HG03565 (cell line): ENCODE results near the gene ABCB10.
"Not testable (repeated sequence)": the region's sequence is repeated elsewhere in the genome, so short reads cannot be mapped to it uniquely, and the experiment has no call there.

Experiments
- ATAC-seq: cut with Tn5 transposase; IDR thresholded peaks from one replicate; pipeline ENCODE4 v1.9.1; 2021; ENCODE audit warnings: mild to moderate bottlenecking, moderate library complexity; ENCODE audit not compliant: unreplicated experiment

The ABCB10 gene

GRCh38 chr1:229480495-229480894 lies 78.0 kb downstream of the ABCB10 start:
- no peak for ATAC-seq

- ATAC-seq, result peak; percentile 44
Observed at GRCh38 chr1:229479660-229480399, 78.7 kb downstream of the ABCB10 start.

DNA sequence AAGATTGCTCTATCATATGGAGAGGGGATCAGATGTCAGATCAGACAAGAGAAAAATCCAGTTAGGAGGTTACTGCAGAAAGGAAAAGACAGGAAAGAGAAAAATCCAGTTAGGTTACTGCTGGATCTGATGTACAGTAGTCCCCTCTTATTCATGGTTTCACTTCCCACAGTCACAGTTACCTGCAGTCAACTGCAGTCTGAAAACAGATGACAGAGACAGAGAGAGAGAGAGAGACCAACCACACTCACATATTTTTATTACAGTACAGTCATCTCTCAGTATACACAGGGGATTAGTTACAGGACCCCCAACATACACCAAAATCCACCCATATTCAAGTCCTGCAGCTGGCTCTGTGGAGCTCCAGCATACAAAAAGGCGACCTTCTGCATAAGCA lies 79.7 kb downstream of the ABCB10 start:
- peak; percentile 72 for ATAC-seq

DNA sequence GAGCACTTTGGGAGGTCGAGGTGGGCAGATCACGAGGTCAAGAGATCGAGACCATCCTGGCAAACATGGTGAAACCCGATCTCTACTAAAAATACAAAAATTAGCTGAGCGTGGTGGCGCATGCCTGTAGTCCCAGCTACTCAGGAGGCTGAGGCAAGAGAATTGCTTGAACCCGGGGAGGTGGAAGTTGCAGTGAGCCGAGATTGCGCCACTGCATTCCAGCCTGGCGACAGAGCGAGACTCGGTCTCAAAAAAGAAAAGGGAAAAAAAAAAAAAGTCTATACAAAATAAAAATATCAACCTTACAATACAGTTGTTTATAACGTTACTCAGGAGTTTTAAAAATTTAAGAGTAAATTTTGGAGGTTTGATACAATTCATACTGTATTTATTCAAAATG lies 82.6 kb downstream of the ABCB10 start:
- not testable (repeated sequence) for ATAC-seq

GRCh38 chr1:229474509-229474908 lies 84.0 kb downstream of the ABCB10 start:
- no peak for ATAC-seq

DNA sequence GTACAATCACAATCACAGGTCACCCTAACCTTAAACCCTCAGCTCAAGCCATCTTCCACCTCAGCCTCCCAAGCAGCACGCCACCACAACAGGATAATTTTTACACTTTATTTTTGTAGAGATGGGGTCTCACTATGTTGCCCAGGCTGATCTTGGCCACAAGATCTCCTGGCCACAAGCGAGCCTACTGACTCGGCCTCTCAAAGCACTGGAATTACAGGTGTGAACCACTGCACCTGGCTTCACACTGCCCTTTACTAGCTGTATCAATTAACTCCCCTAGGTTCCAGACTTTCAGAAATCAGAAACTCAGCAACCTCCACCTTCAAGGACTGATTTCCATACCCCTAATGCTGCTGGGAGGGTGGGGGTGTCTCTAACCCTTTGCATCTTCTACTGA lies 87.3 kb downstream of the ABCB10 start:
- no peak for ATAC-seq

GRCh38 chr1:229470406-229471043 lies 88.0 kb downstream of the ABCB10 start:
- ATAC-seq, result no peak

DNA sequence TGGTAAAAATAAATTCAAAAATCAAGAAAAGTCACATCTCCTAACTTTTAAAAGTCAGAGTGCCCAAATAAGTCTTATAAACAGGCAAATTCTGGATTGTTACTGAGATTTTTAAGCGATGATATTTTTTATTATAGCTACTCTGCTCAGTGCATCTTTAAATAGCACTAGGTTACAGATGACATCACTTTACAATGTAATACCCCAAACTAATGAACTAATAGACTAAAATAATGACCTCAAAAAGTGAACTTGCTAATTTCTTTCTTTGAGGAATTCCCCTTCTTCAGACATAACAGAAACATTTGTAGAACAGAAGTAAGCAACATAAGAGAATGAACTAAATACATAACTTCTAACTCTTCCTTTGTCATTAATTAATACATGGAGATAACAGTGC lies 91.6 kb downstream of the ABCB10 start:
- no peak for ATAC-seq
